HFFc6 (cell line): Measurements from ENCODE around the gene PTGS1. TPM values are rescaled to one million over a fixed set of nuclear protein-coding genes. Genes with fewer than 3 reads are reported as not detected.

Source experiments
- DNase-seq: peaks from one replicate; pipeline ENCODE4 v3.0.0-alpha.2; 2018
- H3K27ac Mint-ChIP-seq: 2 replicates; pipeline ENCODE4 v1.8.0; 2020; ENCODE audit warnings: mild to moderate bottlenecking, mixed read lengths
- H3K27me3 Mint-ChIP-seq: 2 replicates; pipeline ENCODE4 v1.8.0; 2021; ENCODE audit warnings: mild to moderate bottlenecking, moderate library complexity, mixed read lengths; ENCODE audit not compliant: insufficient read depth
- H3K36me3 Mint-ChIP-seq: 2 replicates; pipeline ENCODE4 v1.8.0; 2021; ENCODE audit warnings: low read depth, mixed read lengths
- H3K4me1 Mint-ChIP-seq: 2 replicates; pipeline ENCODE4 v1.8.0; 2020; ENCODE audit warnings: low read depth, mixed read lengths
- H3K4me3 Mint-ChIP-seq: 2 replicates; pipeline ENCODE4 v1.8.0; 2020; ENCODE audit warnings: mild to moderate bottlenecking, moderate library complexity, mixed read lengths
- H3K9me3 Mint-ChIP-seq: 2 replicates; pipeline ENCODE4 v1.8.0; 2020; ENCODE audit warnings: mild to moderate bottlenecking, mixed read lengths
- CTCF ChIP-seq: fragments of 200-600 bp; sonication (generic); IDR thresholded peaks from 2 replicates; pipeline ENCODE4 v1.5.0; 2021; ENCODE audit warnings: antibody characterized with exemption, mild to moderate bottlenecking
- total RNA-seq, 6 experiments: library from RNA; stranded (reverse); fragmentation: NEBNext Ultra II Directional; extraction: Animal tissue kit (Norgen Biotek cat#: 25700); gene quantifications; 2 replicates in 1 of 6; 3 replicates in 5 of 6; pipeline ENCODE4 v1.2.3, GENCODE V29; 2021

The PTGS1 gene
- total RNA-seq, 6 experiments from 2014 or later = 33.0 to 122 (median 102) TPM

- no peaks in the 10 kb centered on the region; the same call in 1 of the 2 replicates for H3K4me1 Mint-ChIP-seq
- H3K27me3 Mint-ChIP-seq = no peaks in the 10 kb centered on the region; the same call in 1 of the 2 replicates
- no peak overlapping the region for H3K27ac Mint-ChIP-seq
- no peak overlapping the region for H3K4me3 Mint-ChIP-seq
- TF ChIP-seq CTCF = no peak
- DNase-seq = no peak
- peaks cover 20% of the 10 kb centered on the region for H3K9me3 Mint-ChIP-seq
- peaks cover 15% of the 10 kb centered on the region for H3K36me3 Mint-ChIP-seq
These were observed 54.3 kb downstream of the PTGS1 start for GRCh38 chr9:122425087-122425486.

- H3K27me3 Mint-ChIP-seq = no peaks in the 10 kb centered on the region; the same call in 1 of the 2 replicates
- H3K9me3 Mint-ChIP-seq = peaks cover 4% of the 10 kb centered on the region
- TF ChIP-seq CTCF = no peak
- H3K4me3 Mint-ChIP-seq = no peak overlapping the region
- no peaks in the 10 kb centered on the region; the same call in 1 of the 2 replicates for H3K4me1 Mint-ChIP-seq
- no peak for DNase-seq
- H3K27ac Mint-ChIP-seq = no peak overlapping the region
- peaks cover 2% of the 10 kb centered on the region; the same call in 1 of the 2 replicates for H3K36me3 Mint-ChIP-seq
These were observed 55.9 kb downstream of the PTGS1 start for GRCh38 chr9:122426723-122427122.

- peaks cover 10% of the 10 kb centered on the region for H3K36me3 Mint-ChIP-seq
- H3K27me3 Mint-ChIP-seq = no peaks in the 10 kb centered on the region; the same call in 1 of the 2 replicates
- TF ChIP-seq CTCF = no peak
These were observed 71.7 kb downstream of the PTGS1 start for GRCh38 chr9:122442568-122442967.

GRCh38 chr9:122444041-122444733 is 73.4 kb downstream of the PTGS1 start:
- H3K36me3 Mint-ChIP-seq = peaks cover 16% of the 10 kb centered on the region
- peak overlapping the region; percentile 48 for H3K4me3 Mint-ChIP-seq
- no peaks in the 10 kb centered on the region; the same call in 1 of the 2 replicates for H3K27me3 Mint-ChIP-seq
- H3K27ac Mint-ChIP-seq = peak overlapping the region; percentile 74
- H3K9me3 Mint-ChIP-seq = peaks cover 18% of the 10 kb centered on the region
- DNase-seq = peak; percentile 71
- no peak for TF ChIP-seq CTCF
- peaks cover 55% of the 10 kb centered on the region for H3K4me1 Mint-ChIP-seq

More at GRCh38 chr9:122442568-122442967, 71.7 kb downstream of the PTGS1 start:
- H3K9me3 Mint-ChIP-seq = peaks cover 13% of the 10 kb centered on the region
- H3K4me1 Mint-ChIP-seq = peaks cover 52% of the 10 kb centered on the region
- H3K27ac Mint-ChIP-seq = no peak overlapping the region
- DNase-seq = no peak
- no peak overlapping the region for H3K4me3 Mint-ChIP-seq

Other genes with a start within 250 kb of the PTGS1 start
- 10 to 100 TPM; 67.4 to 76.6 (median 72.8) TPM for gene NDUFA8, start 211.2 kb upstream of the PTGS1 start, total RNA-seq
- not detected for gene MORN5, start 211.1 kb upstream of the PTGS1 start, total RNA-seq
- gene LHX6, start 142.1 kb upstream of the PTGS1 start, total RNA-seq = not detected
- gene RBM18, start 106.2 kb upstream of the PTGS1 start, total RNA-seq = 10 to 100 TPM; 25.6 to 30.5 (median 27.6) TPM
- gene MRRF, start 106.1 kb upstream of the PTGS1 start, total RNA-seq = 10 to 100 TPM; 27.1 to 32.2 (median 29.4) TPM
- not detected for gene OR1J1, start 106.9 kb downstream of the PTGS1 start, total RNA-seq
- gene OR1J2, start 139.8 kb downstream of the PTGS1 start, total RNA-seq = not detected
- not detected for gene OR1J4, start 148.1 kb downstream of the PTGS1 start, total RNA-seq
- not detected for gene OR1N1, start 156.3 kb downstream of the PTGS1 start, total RNA-seq
- gene OR1N2, start 182.1 kb downstream of the PTGS1 start, total RNA-seq = not detected
- gene OR1L8, start 212.4 kb downstream of the PTGS1 start, total RNA-seq = not detected
- not detected for gene OR1Q1, start 243.7 kb downstream of the PTGS1 start, total RNA-seq